ENCODE measurements around the gene E2F8.

The E2F8 gene

DNA sequence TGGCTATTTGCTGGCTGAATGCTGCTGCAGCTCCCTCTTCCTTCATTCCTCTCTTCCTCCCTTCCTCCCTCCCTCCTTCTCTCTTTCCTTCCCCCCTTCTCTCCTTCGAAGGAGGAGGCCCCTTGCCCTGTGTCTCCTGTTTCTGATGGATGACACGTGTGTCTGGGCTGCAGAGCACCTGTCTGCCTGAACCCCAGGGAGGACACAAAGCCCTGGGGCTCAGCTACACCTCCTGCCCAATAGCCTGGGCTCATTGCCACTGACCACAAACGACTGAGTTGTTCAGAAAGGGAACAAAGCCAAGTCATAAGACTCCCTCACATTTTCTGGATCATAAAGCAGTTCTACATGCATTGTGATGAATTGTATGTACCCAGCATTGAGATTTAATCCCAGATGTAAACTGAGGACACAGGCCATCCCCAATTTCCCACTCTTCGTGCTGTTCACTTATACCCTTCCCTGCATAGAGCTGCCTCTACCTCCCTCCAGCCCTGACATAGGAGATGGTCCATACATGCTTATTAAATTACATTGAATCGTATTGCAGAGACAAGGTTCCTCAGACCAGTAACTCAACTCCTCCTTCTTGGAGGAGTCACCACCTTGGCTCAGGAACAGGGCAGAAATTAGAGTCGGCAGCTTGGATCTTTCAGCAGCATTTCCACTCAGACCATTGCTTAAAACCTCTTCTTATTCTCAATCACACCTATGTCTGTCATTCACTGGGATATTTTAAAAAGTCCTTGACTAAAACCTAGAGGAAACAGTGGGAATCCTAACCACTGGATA is 40.1 kb downstream of the E2F8 start:
- DNase-seq (ENCODE audit: low read depth, low spot score), result peak; percentile 80
- H3K4me3 ChIP-seq (ENCODE audit: low read depth, low read length), result no peak overlapping the region
- TF ChIP-seq, protein P1, sequence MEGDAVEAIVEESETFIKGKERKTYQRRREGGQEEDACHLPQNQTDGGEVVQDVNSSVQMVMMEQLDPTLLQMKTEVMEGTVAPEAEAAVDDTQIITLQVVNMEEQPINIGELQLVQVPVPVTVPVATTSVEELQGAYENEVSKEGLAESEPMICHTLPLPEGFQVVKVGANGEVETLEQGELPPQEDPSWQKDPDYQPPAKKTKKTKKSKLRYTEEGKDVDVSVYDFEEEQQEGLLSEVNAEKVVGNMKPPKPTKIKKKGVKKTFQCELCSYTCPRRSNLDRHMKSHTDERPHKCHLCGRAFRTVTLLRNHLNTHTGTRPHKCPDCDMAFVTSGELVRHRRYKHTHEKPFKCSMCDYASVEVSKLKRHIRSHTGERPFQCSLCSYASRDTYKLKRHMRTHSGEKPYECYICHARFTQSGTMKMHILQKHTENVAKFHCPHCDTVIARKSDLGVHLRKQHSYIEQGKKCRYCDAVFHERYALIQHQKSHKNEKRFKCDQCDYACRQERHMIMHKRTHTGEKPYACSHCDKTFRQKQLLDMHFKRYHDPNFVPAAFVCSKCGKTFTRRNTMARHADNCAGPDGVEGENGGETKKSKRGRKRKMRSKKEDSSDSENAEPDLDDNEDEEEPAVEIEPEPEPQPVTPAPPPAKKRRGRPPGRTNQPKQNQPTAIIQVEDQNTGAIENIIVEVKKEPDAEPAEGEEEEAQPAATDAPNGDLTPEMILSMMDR (IDR thresholded peaks at IDR 0.05; ENCODE audit: low read depth, low read length), result no peak
- in situ Hi-C loops (cut with HindIII; ENCODE audit: low sequenced_read_pairs), result no loop called here

DNA sequence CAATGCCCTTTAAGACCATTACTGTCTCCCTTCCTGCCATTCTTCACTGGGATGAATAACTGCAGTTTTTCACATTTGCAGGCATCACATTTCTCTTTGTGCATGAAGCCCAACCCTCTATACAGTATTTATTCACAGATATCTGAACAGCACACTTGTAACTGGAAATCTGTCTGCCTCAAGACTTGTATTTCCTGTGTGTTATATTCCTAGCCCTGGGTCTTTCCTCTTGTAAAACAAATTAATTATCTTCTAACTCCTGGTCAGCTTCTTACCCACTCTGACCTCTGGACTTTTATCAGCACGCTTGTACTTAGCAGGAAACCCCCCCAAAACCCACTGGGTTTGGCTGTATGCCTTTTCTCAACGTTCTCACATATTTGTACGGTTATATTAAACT is 41.0 kb downstream of the E2F8 start:
- DNase-seq (ENCODE audit: low read depth, low spot score), result peak; percentile 6
- in situ Hi-C loops (cut with HindIII; ENCODE audit: low sequenced_read_pairs), result no loop called here
- TF ChIP-seq, protein P1 (IDR thresholded peaks at IDR 0.05; ENCODE audit: low read depth, low read length), result no peak
- H3K4me3 ChIP-seq (ENCODE audit: low read depth, low read length), result no peak overlapping the region

DNA sequence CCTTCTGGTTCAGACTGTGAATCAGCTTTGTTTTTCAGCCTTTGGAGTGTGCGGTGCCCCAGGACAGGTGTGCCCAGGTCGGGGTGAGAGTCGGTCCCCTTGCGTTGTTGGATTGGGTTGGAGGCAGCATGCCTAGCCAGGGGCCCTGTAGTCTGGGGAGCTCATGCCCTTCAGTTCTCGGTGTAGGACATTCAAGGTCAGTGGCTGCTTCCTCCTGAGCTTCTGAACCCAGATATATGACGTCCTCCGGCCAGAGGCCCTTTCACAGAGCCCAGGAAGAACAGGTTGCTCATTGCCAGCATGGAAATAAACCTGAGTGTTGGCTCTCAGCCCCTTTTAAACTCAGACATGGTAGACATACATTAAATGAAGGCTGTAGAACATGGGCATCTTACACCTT is 41.7 kb downstream of the E2F8 start:
- H3K4me3 ChIP-seq (ENCODE audit: low read depth, low read length), result no peak overlapping the region
- in situ Hi-C loops (cut with HindIII; ENCODE audit: low sequenced_read_pairs), result no loop called here
- TF ChIP-seq, protein P1 (IDR thresholded peaks at IDR 0.05; ENCODE audit: low read depth, low read length), result no peak
- no peak for DNase-seq (ENCODE audit: low read depth, low spot score)

DNA sequence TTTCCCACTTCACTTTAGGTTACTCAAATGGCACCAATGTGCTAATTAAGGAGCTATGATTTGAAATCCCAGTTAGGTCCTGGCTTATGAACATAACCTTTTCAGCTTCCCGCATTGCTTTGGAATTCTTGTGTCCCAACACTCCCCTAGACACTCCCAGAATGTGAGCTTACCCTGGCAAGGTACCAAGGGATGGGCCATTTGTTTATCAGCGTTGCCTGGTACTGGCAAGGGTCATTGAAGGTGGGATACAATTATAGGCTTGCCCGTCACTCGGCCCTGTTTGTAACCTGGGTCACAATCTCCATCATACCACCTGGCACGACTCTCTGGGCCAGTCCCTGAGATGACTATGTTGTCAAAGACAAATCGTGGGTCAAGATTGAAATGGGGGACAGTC is 44.3 kb downstream of the E2F8 start:
- in situ Hi-C loops (cut with HindIII; ENCODE audit: low sequenced_read_pairs), result no loop called here
- no peak overlapping the region for H3K4me3 ChIP-seq (ENCODE audit: low read depth, low read length)
- DNase-seq (ENCODE audit: low read depth, low spot score), result no peak
- TF ChIP-seq, protein P1 (IDR thresholded peaks at IDR 0.05; ENCODE audit: low read depth, low read length), result no peak

DNA sequence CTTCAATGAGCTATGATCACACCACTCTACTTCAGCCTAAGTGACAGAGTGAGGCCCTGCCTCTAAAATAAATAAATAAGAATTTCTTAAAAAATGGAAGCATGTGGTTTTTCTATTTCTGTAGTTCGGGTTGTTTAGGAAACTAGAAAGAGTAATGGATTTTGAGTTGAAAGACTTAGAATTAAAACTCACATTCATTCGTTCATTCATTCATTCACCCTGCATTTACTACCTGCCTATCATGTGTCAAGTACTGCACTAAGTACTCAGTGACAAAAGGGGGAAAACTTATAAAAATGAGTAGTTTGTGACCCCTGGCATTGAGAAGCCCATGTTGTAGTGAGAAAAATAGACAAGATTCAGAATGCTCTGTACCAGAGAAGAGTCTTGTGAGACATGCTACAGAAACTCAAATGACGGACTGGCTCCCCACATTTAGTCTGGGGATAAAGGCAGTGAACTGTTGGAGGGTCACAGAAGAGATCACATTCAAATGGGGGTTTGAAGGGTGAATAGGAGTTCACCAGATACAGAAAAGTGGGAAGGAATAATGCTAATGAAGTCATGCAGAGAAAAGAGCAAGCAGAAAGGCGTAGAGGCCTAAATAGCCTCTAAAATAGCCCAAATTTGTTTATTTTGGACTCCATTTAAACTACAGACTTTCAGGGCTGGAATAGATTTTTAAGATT is 46.0 kb downstream of the E2F8 start:
- in situ Hi-C loops (cut with HindIII; ENCODE audit: low sequenced_read_pairs), result no loop called here
- no peak overlapping the region for H3K4me3 ChIP-seq (ENCODE audit: low read depth, low read length)
- DNase-seq (ENCODE audit: low read depth, low spot score), result no peak
- TF ChIP-seq, protein P1 (IDR thresholded peaks at IDR 0.05; ENCODE audit: low read depth, low read length), result no peak

DNA sequence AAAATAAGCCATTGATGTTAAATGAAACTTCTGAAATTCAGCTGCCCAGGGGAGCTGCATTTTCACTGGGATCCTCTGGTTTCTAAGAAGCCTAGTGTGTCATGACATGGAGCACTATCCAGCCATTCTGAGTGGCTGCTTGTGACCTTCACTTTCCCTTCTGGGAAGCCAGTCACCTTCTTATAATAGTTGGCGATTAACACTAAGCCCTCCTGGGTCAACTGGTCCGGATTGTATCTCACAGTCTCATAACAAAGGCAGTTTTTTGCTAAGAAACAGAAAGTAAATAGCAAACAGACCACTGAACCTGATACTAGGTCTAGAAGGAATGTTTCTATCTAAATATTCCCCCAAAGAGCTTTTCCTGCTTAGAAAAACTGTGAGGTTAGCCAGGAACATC is 46.8 kb downstream of the E2F8 start:
- TF ChIP-seq, protein P1 (IDR thresholded peaks at IDR 0.05; ENCODE audit: low read depth, low read length), result no peak
- DNase-seq (ENCODE audit: low read depth, low spot score), result no peak
- in situ Hi-C loops (cut with HindIII; ENCODE audit: low sequenced_read_pairs), result no loop called here
- H3K4me3 ChIP-seq (ENCODE audit: low read depth, low read length), result no peak overlapping the region
